RWPE2 (cell line): ENCODE measurements around the gene AARS2.
A peak's percentile ranks its signal among the peaks of the same experiment; 100 is the strongest.

Source experiments
- ATAC-seq: fragments of 200-7000 bp; cut with Tn5 transposase; 3 replicates; pipeline ENCODE4 v1.9.1; 2021; ENCODE audit warnings: low read depth
- DNase-seq: peaks from one replicate; pipeline ENCODE4 v3.0.0-alpha.2; 2020; ENCODE audit warnings: low spot score
- H3K27ac ChIP-seq: fragments of 450-650 bp; 2 replicates; pipeline ENCODE4 v1.5.1; 2017; ENCODE audit warnings: mild to moderate bottlenecking; ENCODE audit not compliant: poor library complexity, severe bottlenecking
- H3K27me3 ChIP-seq: fragments of 250-450 bp; sonication (Bioruptor Pico); 2 replicates; pipeline ENCODE4 v1.5.1; 2021; ENCODE audit warnings: mild to moderate bottlenecking, moderate library complexity; ENCODE audit not compliant: insufficient read depth, poor library complexity, severe bottlenecking
- H3K36me3 ChIP-seq: fragments of 250-450 bp; sonication (Bioruptor Pico); 2 replicates; pipeline ENCODE4 v1.5.1; 2020; ENCODE audit warnings: low read depth, mild to moderate bottlenecking, moderate library complexity
- H3K4me1 ChIP-seq: fragments of 250-450 bp; sonication (Bioruptor Pico); 2 replicates; pipeline ENCODE4 v1.5.1; 2021; ENCODE audit warnings: mild to moderate bottlenecking, moderate library complexity; ENCODE audit not compliant: insufficient read depth, poor library complexity, severe bottlenecking
- H3K4me3 ChIP-seq: fragments of 250-450 bp; sonication (Bioruptor Pico); 2 replicates; pipeline ENCODE4 v1.5.1; 2021; ENCODE audit warnings: mild to moderate bottlenecking, moderate library complexity; ENCODE audit not compliant: severe bottlenecking
- H3K9me3 ChIP-seq: fragments of 250-450 bp; sonication (Bioruptor Pico); 2 replicates; pipeline ENCODE4 v1.5.1; 2021; ENCODE audit warnings: mild to moderate bottlenecking, moderate library complexity; ENCODE audit not compliant: severe bottlenecking
- CTCF ChIP-seq: fragments of 450-650 bp; IDR thresholded peaks from one replicate; pipeline ENCODE4 v1.5.1; 2017; ENCODE audit warnings: mild to moderate bottlenecking, moderate library complexity; ENCODE audit not compliant: poor library complexity, severe bottlenecking

Gene AARS2

GRCh38 chr6:44250067-44250717, 63.0 kb downstream of the AARS2 start:
- ATAC-seq (no peak), DNase-seq (no peak)
- Histone ChIP-seq H3K4me1 (peaks cover 9% of the 10 kb centered on the region), H3K27me3 (no peaks in the 10 kb centered on the region), H3K27ac (peak overlapping the region; percentile 89), H3K36me3 (peaks cover 82% of the 10 kb centered on the region), H3K4me3 (no peak overlapping the region), H3K9me3 (no peaks in the 10 kb centered on the region)
- TF ChIP-seq CTCF: no peak
